ENCODE results near the gene ZBTB26.
A peak's percentile ranks its signal among the peaks of the same experiment; 100 is the strongest.

ZBTB26 gene

GRCh38 chr9:122944960-122945888, 13.9 kb upstream of the ZBTB26 start:
- H3K4me1 ChIP-seq (ENCODE audit: insufficient read depth, low read length), result peaks cover 43% of the 10 kb centered on the region
- H3K9me3 ChIP-seq (ENCODE audit: low read length), result no peaks in the 10 kb centered on the region
- no peaks in the 10 kb centered on the region for H3K36me3 ChIP-seq (ENCODE audit: insufficient read depth, low read length)
- H3K9ac ChIP-seq (ENCODE audit: low read length), result no peak overlapping the region
- peak overlapping the region; percentile 45 for H3K27ac ChIP-seq (ENCODE audit: low read depth, low read length)
- no peaks in the 10 kb centered on the region for H3K27me3 ChIP-seq (ENCODE audit: control insufficient read depth in 1 of 2, insufficient read depth in 2 of 2, low read length in 2 of 2)
- peak overlapping the region in 1 of 2 donors; percentile 20 for H3K4me3 ChIP-seq (ENCODE audit: low read depth in 1 of 2, low read length in 2 of 2)

DNA sequence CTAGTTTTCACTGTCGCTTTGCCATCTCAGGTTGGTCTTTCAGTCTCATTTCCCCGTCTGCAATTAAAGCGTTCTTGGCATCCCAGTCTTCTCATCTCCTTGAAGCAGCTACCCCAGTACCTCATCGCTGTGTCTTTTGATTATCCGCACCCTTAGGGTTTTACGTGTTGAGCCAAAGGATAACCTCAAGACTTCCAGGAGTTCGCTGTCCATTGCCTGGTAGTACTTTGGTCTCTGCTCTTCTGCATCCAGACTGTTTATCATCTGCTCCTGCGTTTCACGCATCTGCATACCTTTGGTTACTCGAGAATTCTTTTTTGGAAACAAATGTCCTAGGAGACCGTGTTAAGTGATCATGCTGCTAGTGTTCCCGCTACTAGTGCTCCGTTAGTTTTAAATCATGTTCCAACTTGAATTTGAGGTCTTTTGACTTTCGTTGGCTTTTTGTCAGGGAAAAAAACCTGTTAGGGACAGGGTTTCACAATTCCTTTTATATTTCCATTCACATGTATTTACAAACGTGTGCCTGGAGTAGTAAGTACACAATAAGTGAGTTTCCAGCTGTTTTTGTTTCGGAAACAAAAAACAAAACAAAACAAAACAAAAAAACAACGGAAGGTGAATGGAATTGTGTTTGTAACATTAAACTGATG, 10.4 kb upstream of the ZBTB26 start:
- peak overlapping the region; percentile 97 for H3K27ac ChIP-seq (ENCODE audit: low read depth, low read length)
- peaks cover 37% of the 10 kb centered on the region for H3K4me1 ChIP-seq (ENCODE audit: insufficient read depth, low read length)
- no peaks in the 10 kb centered on the region for H3K27me3 ChIP-seq (ENCODE audit: control insufficient read depth in 1 of 2, insufficient read depth in 2 of 2, low read length in 2 of 2)
- H3K4me3 ChIP-seq (ENCODE audit: low read depth in 1 of 2, low read length in 2 of 2), result peak overlapping the region; percentile 76 to 83
- H3K9ac ChIP-seq (ENCODE audit: low read length), result peak overlapping the region; percentile 66
- H3K36me3 ChIP-seq (ENCODE audit: insufficient read depth, low read length), result peaks cover 6% of the 10 kb centered on the region
- no peaks in the 10 kb centered on the region for H3K9me3 ChIP-seq (ENCODE audit: low read length)

- no peaks in the 10 kb centered on the region for H3K27me3 ChIP-seq (ENCODE audit: control insufficient read depth in 1 of 2, insufficient read depth in 2 of 2, low read length in 2 of 2)
- no peaks in the 10 kb centered on the region for H3K9me3 ChIP-seq (ENCODE audit: low read length)
- peak within 1 kb of the TSS; percentile 66 for H3K9ac ChIP-seq (ENCODE audit: low read length)
- peak within 1 kb of the TSS; percentile 76 to 83 for H3K4me3 ChIP-seq (ENCODE audit: low read depth in 1 of 2, low read length in 2 of 2)
- peak within 1 kb of the TSS; percentile 97 for H3K27ac ChIP-seq (ENCODE audit: low read depth, low read length)
- peaks cover 30% of the 10 kb centered on the region for H3K4me1 ChIP-seq (ENCODE audit: insufficient read depth, low read length)
- H3K36me3 ChIP-seq (ENCODE audit: insufficient read depth, low read length), result peaks cover 12% of the 10 kb centered on the region
Observed at GRCh38 chr9:122940749-122941581, 9.7 kb upstream of the ZBTB26 start, which contains the start of gene RABGAP1. Gene RABGAP1, plus strand, starts transcription at chr9:122941020. Its CDS starts 16,040 bp downstream, at chr9:122957060.

DNA sequence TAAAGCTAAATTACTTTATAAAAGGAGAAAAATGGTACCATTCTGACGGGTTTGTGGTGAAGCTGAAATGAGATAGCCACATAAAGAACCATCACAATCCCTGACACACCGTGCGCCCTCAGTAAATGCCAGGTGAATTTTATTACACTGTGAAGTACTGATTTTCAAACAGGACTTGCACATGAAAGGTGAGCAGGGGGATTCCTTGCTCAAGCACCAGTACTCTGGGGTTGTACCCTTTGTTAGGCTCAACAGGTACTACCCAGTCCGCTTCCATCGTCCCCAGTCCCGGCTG, 9.1 kb upstream of the ZBTB26 start:
- Histone ChIP-seq H3K9me3 (ENCODE audit: low read length) (no peaks in the 10 kb centered on the region), H3K4me1 (ENCODE audit: insufficient read depth, low read length) (peaks cover 26% of the 10 kb centered on the region), H3K27ac (ENCODE audit: low read depth, low read length) (peak overlapping the region; percentile 45), H3K4me3 (ENCODE audit: low read depth in 1 of 2, low read length in 2 of 2) (peak overlapping the region in 1 of 2 donors; percentile 58), H3K36me3 (ENCODE audit: insufficient read depth, low read length) (peaks cover 12% of the 10 kb centered on the region), H3K27me3 (ENCODE audit: control insufficient read depth in 1 of 2, insufficient read depth in 2 of 2, low read length in 2 of 2) (no peaks in the 10 kb centered on the region), H3K9ac (ENCODE audit: low read length) (no peak overlapping the region)

DNA sequence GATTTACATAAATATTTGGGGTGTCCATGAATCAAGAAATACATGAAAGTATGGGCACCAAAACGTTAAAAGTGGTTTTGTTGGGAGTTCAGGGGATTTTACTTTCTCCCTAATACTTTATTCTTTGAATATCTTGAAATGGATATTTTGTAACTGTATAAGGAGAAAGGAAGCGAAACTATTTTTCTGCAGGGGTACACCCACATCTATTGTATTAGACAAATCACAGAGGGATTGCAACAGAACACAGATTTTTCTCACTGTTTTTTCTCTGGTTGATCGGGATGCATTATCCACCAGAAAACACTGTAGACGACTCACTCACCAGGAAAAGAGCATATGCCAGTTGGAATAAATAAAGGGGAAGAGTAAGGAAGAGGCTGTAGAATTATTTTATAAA, 8.3 kb upstream of the ZBTB26 start:
- Histone ChIP-seq H3K9ac (ENCODE audit: low read length) (no peak overlapping the region), H3K36me3 (ENCODE audit: insufficient read depth, low read length) (peaks cover 12% of the 10 kb centered on the region), H3K27ac (ENCODE audit: low read depth, low read length) (no peak overlapping the region), H3K4me3 (ENCODE audit: low read depth in 1 of 2, low read length in 2 of 2) (no peak overlapping the region), H3K27me3 (ENCODE audit: control insufficient read depth in 1 of 2, insufficient read depth in 2 of 2, low read length in 2 of 2) (no peaks in the 10 kb centered on the region), H3K9me3 (ENCODE audit: low read length) (no peaks in the 10 kb centered on the region), H3K4me1 (ENCODE audit: insufficient read depth, low read length) (peaks cover 18% of the 10 kb centered on the region)

- Histone ChIP-seq H3K9ac (ENCODE audit: low read length) (no peak overlapping the region), H3K36me3 (ENCODE audit: insufficient read depth, low read length) (peaks cover 12% of the 10 kb centered on the region), H3K4me3 (ENCODE audit: low read depth in 1 of 2, low read length in 2 of 2) (no peak overlapping the region), H3K27me3 (ENCODE audit: control insufficient read depth in 1 of 2, insufficient read depth in 2 of 2, low read length in 2 of 2) (no peaks in the 10 kb centered on the region), H3K4me1 (ENCODE audit: insufficient read depth, low read length) (peaks cover 18% of the 10 kb centered on the region), H3K27ac (ENCODE audit: low read depth, low read length) (no peak overlapping the region), H3K9me3 (ENCODE audit: low read length) (no peaks in the 10 kb centered on the region)
Observed at GRCh38 chr9:122936883-122937282, 5.6 kb upstream of the ZBTB26 start.

DNA sequence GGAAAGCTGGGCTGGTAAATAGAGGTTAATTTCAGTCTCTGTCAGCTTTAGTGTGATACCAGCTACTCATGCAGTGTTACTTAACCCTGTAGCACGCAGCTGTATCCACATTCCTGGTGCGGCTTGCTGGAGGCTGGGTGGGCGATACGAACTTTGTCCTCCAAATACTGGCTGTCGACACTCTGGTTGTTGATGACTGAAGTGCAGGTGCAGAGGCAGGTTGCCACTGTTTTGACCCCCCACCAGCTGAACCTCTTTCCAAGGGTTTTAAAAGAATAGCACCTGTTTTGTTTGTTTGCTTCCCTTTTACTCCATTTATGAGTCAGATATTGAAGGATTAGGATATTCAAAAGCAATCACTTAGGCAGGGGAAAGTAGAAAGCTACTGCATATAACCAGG, 5.2 kb upstream of the ZBTB26 start:
- no peaks in the 10 kb centered on the region for H3K9me3 ChIP-seq (ENCODE audit: low read length)
- H3K27ac ChIP-seq (ENCODE audit: low read depth, low read length), result no peak overlapping the region
- H3K9ac ChIP-seq (ENCODE audit: low read length), result no peak overlapping the region
- H3K4me3 ChIP-seq (ENCODE audit: low read depth in 1 of 2, low read length in 2 of 2), result no peak overlapping the region
- H3K27me3 ChIP-seq (ENCODE audit: control insufficient read depth in 1 of 2, insufficient read depth in 2 of 2, low read length in 2 of 2), result no peaks in the 10 kb centered on the region
- peaks cover 12% of the 10 kb centered on the region for H3K36me3 ChIP-seq (ENCODE audit: insufficient read depth, low read length)
- peaks cover 16% of the 10 kb centered on the region for H3K4me1 ChIP-seq (ENCODE audit: insufficient read depth, low read length)

DNA sequence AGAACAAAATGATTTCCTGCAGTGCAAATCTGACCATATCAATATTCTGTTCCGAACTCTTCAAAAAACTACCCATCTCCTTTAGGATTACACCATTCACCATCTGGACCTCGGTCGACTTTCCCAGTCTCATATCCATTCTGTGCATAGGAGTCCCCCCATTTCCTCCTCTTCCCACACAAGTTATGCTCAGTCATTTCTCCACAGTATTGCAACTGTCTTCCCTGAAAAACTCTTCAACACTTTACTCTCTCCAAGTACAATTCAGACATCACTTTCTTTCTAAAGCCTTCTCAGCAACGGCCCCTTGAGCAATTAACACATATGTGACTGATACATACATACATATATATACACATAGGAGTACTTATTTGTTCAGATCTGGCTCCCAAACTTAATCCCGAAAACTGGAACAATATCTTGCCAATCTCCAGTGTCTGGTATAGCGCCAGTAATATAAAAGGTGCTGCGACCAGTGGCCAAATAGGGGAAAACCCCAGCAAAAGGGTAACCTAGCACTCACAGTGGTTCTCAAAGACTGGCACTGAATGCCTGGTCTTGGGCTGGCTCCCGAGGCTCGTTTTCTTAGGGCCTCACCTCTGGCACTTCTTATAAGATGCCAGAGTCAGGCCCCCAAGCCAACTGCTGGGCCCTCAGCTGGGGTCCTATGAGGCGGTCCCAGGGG, 629 bp downstream of the ZBTB26 start:
- peaks cover 22% of the 10 kb centered on the region for H3K4me1 ChIP-seq (ENCODE audit: insufficient read depth, low read length)
- peak overlapping the region; percentile 69 for H3K9ac ChIP-seq (ENCODE audit: low read length)
- H3K36me3 ChIP-seq (ENCODE audit: insufficient read depth, low read length), result no peaks in the 10 kb centered on the region
- no peaks in the 10 kb centered on the region for H3K9me3 ChIP-seq (ENCODE audit: low read length)
- peak overlapping the region; percentile 95 for H3K27ac ChIP-seq (ENCODE audit: low read depth, low read length)
- no peaks in the 10 kb centered on the region for H3K27me3 ChIP-seq (ENCODE audit: control insufficient read depth in 1 of 2, insufficient read depth in 2 of 2, low read length in 2 of 2)
- peak overlapping the region; percentile 79 to 100 for H3K4me3 ChIP-seq (ENCODE audit: low read depth in 1 of 2, low read length in 2 of 2)

- no peak overlapping the region for H3K27ac ChIP-seq (ENCODE audit: low read depth, low read length)
- no peak overlapping the region for H3K9ac ChIP-seq (ENCODE audit: low read length)
- H3K27me3 ChIP-seq (ENCODE audit: control insufficient read depth in 1 of 2, insufficient read depth in 2 of 2, low read length in 2 of 2), result no peaks in the 10 kb centered on the region
- H3K4me3 ChIP-seq (ENCODE audit: low read depth in 1 of 2, low read length in 2 of 2), result no peak overlapping the region
- H3K36me3 ChIP-seq (ENCODE audit: insufficient read depth, low read length), result no peaks in the 10 kb centered on the region
- peaks cover 22% of the 10 kb centered on the region for H3K4me1 ChIP-seq (ENCODE audit: insufficient read depth, low read length)
- H3K9me3 ChIP-seq (ENCODE audit: low read length), result no peaks in the 10 kb centered on the region
Observed at GRCh38 chr9:122929796-122930354, 1.4 kb downstream of the ZBTB26 start.

DNA sequence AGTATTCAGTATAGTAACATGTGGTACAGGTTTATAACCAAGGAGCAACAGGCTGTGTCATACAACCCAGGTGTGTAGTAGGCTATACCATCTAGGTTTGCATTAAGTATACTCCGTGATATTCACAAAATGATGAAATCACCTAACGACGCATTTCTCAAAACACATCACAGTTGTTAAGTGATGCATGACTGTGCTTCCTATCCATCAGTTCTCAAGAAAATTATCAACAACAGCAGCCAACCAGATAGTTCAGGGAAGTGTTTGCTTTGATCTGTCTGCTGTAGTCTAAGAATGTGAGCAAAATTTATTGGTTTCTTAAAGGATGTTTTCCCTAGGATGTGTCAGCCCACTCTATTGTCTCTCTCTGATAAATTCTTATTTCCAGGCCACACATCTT, 7.4 kb downstream of the ZBTB26 start:
- Histone ChIP-seq H3K27me3 (ENCODE audit: control insufficient read depth in 1 of 2, insufficient read depth in 2 of 2, low read length in 2 of 2) (no peaks in the 10 kb centered on the region), H3K36me3 (ENCODE audit: insufficient read depth, low read length) (peaks cover 15% of the 10 kb centered on the region), H3K9me3 (ENCODE audit: low read length) (no peaks in the 10 kb centered on the region), H3K27ac (ENCODE audit: low read depth, low read length) (no peak overlapping the region), H3K9ac (ENCODE audit: low read length) (no peak overlapping the region), H3K4me1 (ENCODE audit: insufficient read depth, low read length) (no peaks in the 10 kb centered on the region), H3K4me3 (ENCODE audit: low read depth in 1 of 2, low read length in 2 of 2) (no peak overlapping the region)

Data from muscle layer of colon (tissue), 2 donors.